AG20443 (cell line): ENCODE data around the gene CDS2.

Experiments
- DNase-seq: peaks from one replicate; pipeline ENCODE4 v3.0.0; 2012; ENCODE audit warnings: low spot score, mixed read lengths

Gene CDS2

DNA sequence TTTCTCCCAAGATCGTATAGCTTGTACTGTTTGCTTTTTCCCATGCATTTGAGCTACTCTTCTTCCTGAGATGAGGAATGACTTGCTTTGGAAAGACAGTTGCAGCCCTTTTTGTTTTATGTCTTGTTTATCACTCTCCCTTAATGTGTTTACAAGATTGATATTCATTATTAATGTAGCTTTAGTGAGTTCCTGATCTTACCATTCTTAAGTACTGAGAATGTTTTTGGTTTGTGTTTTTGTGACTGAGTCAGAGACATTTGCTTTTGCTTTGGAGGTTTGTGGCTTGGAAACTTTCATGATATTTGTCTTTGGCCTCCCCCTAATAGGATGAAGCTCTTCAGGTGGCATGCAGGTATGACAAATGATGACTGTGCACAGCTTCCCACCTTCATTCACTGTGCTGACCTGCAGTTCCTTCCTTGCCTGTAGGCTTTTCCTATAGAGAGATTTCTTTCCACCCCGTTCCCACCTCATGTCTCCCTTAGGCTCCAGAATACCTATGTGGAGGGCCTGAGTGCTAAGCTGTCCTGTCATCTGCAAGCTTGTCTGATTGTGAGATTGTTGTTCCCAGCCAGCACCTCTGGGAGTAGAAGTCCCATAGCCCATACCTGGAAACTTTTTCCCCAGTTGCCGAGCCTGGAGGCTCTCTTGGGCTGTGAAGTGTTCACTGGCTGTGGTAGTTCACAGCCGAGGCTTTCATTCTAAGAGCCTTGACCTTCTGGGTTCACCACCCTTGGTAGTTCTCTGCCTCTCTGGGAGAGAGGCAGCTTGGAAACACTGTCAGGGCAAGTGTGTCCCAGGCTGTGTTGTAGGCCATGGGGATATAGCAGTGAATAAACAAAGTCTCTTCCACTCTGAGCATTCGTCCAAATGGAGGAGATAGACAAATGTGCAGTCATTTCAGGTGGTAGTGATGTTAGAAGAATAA, 27.1 kb downstream of the CDS2 start:
- DNase-seq = no peak

DNA sequence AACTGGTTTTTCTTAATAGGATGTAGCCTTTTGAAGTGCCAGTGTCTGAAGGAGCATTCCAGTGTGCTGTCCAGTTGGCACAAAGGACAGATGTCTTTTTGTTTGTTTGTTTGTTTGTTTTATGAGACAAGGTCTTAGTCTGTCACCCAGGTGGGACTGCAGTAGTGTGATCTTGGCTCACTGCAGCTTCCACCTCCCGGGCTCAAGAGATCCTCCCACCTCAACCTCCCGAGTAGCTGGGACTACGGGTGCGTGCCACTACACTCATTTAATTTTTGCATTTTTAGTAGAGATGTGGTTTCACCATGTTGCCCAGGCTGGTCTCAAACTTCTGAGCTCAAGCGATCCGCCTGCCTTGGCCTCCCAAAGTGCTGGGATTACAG, 27.7 kb downstream of the CDS2 start:
- DNase-seq = no peak

DNA sequence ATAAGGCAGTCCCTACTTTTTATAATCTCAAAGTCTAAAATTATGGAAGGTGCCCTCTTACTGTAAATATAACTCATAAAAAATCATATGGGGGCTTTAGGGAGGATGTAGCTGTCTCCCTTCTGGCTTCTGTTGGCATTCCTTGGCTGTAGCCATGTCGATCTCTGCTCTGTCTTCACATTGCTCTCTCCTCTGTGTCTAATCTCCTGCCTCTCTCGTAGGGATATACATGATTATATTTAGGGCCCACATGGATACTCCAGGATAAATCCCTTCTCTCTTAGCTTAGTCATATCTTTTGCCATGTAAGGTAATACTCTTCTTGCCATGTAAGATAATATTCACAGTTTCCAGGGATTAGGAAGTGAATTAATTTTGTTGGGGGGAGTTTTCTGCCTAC, 28.6 kb downstream of the CDS2 start:
- DNase-seq = no peak

DNA sequence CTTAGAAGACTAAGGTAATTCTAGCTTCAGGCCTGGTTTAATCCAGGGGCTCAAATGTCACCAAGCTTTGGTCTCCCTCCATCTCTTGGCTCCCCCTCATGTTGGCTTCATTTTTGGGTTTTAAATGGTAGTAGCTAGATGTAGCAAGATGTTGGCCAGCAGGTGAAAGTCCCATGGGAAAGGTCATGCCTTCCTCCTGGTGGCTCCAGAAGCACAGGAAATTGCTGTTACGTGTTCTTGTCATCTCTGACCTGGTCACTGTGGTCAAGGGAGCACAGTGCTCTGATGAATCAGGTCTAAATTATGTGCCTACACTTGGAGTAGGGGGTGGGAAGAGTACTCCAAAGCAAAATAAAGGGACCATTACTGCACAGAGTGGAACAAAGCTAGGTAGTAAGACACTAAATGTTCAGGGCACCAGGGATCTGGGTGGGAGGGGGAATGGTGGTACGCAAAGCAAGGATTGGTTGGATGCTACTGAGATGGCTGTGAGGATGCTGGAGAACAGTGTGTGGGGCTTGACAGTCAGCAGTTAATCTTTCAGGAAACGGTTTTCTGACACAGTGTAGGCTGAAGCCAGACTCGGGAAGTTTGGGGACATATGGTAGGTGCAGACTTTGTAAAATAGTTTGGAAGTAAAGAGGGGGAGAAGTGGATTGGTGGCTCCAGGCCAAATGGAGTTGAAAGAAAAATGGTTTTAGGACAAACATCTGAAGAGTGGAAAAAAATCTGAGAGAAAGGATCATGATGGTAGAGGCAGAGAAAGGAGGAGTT, 30.1 kb downstream of the CDS2 start:
- peak; percentile 58 for DNase-seq

DNA sequence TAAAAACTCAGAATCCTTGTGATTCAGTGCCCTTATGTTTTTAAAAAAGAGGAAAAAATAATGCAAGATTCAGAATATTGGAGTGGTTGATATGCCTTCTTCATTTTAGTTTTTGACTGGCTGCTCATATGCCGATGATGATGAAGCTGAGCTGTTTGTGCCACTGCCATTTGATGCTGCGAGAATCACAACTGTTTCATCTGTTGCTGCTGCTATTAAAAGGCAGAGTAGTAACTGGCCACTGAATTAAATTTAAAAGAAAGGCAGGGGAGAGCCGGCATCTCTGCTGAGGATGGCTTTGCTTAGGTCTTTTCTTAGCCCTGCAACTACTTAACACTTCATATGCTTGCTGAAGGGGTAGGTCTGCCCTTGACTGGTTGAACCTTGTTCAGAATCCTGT, 33.1 kb downstream of the CDS2 start:
- no peak for DNase-seq

DNA sequence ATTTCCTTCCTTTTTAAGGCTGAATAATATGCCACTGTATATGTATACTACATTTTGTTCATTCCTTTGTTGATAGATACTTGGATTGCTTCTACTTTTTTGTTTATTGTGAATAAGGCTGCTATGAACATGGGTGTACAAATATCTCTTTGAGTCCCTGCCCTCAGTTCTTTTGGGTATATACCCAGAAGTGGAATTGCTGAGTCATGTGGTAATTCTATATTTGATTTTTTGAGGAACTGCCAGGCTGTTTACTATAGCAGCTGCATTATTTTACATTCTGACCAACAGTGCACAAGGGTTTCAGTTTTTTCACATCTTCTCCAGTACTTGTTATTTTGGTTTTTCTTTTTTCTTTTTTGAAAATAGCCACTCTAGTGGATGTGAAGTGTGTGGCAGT, 34.1 kb downstream of the CDS2 start:
- DNase-seq = no peak

DNA sequence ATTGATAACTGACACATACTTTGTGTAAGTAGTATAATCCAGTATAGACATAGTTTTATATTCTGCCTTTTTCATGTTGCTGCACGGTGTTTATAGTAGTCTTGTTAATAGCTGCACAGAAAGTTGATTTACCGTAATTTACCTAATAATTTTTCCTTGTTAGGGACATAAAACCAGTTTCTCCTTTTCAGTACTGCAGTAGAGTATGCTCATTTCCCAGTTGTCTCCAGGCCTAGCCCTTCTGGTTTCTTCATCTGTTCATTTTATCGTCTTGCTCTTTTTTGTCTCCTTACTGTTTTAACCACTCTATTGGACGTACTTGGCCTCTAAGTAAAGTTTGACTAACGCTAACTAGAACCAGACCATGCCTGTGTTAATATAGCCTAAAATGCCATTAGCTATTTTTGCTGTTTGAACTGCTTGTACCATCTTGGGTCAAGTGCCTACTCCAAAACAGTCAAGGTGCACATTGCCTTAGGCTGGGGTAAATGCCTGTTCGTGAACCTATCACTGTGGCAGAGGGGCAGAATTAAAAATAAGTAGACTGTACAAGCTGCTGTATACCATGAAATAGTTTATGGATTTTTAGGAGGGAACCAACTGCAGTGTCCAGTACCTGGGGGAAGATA, 34.8 kb downstream of the CDS2 start:
- DNase-seq = no peak

DNA sequence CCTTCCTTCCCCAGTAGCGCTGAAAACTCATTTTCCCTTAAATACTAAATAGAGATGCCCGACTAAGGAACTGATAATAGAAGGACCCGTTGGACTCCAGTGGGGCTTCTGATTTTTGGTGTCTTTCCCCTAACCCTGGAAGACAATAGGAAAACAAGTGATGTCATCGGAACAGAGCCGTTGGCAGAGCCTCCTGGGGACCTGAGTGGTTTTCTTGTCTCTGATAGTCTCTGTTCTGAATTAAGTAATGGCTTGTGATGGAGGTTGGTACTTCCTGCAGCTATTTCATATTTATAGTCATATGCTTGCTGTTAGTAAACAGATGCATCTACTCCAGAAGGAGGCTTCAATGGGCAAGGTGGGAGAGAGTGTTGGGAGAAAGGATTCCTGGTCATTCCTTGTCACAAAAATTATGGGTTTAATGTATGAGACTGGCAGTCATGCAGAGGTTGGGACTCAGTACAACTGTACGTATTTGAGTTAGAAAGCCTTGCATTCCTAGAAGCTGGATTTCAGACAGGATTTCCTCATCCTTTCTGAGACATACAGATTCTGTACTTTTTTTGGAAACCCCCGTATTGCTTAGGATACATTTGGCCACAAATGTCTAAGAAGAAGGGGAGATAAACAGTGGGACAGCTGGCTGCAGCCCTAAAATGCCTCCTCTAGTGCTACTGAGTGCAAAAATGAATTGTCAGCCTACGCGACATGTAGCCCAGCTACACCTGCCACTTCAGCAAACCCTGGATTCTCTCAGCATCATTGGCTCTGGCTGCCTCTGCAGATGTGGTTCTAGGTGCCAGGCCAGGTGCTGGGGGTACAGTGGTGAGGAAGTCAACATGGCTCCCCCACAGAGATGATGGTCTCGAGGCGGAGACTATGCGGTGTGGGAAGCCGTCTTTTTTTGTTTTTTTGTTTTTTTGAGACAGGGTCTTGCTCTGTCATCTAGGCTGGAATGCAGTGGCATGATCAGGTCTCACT, 38.1 kb downstream of the CDS2 start:
- no peak for DNase-seq

DNA sequence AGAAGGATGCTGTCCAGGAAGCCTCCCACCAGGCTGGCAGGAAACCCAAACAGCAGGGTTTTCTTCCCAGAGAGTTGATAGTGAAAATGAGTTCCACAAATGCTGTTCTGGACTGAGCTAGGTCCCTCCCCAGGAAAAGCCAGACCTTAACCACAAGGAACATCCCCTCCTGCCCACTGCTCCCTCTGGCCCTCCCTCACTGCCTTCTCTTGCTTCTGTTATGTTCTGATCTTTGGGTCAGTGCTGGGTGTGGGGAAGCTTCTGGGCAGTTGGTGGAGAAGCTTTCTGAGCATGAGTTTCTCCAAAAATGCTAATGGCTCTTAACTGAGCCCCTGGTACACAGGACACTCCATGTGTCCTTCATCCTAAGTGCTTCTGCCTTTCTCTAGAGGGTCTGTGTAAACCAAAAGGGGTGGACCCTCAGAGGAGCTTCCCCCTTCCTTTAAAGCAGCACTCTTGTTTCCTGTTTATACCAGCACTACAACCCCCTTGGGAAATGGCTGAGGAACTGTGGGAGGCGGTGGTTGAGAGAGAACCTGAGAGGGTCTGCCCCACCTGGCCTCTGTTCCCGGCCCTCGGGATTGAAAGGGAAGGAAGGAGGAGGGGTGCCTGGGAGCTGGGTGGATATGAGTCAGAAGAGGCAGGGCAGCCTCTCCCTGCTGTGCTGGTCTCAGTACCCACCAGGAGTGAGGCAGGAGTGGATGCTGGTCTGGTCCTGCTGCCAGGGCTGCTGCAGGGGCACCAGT, 42.0 kb downstream of the CDS2 start:
- peak; percentile 74 for DNase-seq

DNA sequence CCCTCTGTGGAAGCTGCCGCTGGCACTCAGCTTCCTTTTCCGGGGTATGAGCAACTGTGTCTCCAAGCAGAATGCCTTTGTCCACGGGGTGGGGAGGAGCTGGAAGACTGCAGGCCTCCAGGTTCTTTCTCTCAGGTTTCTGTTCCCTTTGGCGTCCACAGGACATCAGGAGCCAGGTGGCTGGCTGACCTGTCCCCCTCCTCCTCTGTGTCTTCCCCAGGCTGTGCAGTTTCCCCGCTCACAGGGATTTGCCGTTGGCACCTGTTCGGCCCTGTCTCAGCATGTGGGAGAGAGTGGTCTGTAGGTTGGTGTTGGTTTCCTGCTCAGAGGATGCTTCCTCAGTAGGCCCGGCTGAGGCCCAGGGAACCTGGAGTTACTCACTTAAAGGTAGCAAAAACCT, 43.5 kb downstream of the CDS2 start:
- DNase-seq = no peak

DNA sequence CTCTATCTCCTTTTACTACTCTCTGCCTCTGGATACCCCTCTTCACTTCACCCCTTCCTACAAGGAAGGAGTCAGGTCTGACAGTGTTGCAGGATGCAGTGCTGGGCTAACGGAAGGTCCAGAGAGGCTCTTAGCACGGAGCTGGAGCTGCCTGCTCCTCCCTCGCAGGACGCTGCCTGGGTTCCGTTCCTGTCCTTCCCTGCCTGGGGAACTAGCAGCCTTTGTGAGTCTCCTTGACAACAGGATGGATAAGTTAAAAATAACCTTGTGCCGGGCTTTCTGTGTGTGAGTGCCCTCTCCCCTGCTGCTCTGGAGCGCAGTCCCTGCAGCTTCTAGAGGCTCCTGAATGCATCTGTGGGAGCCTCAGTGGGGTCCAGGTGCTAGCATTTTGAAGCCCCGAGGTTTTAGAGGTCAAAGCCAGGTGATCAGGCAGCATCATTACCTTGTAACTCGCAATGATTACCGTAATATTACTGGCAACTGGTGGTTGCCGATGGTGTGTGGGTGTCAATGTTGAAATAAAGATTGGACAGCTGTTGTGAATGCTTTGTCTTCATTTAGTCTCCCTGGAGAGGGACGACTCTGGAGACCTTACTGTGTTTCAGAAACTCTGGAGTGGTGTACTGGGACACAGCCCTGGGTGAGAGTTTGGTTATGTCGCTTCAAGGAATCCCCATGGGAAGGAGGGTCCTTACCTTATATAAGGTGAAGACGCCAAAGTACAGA, 44.4 kb downstream of the CDS2 start:
- no peak for DNase-seq

DNA sequence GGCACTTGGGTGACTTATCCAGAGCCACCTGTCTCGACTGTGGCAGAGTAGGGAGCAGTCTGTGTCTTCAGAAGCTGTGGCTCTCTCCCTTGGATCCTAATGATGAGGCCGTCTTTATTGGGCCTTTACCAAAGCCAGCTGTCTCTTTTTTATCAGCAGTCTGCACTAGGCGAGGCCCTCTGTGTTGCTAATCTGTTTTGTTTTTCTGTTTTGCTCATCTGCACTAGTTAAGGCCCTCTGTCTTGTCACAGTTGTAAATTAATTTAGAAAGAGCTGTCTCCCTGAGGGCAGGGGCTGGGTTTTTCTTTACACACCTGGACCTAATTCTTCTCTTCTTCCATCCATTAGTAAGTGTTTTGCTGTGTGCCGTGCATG, 45.0 kb downstream of the CDS2 start:
- no peak for DNase-seq

DNA sequence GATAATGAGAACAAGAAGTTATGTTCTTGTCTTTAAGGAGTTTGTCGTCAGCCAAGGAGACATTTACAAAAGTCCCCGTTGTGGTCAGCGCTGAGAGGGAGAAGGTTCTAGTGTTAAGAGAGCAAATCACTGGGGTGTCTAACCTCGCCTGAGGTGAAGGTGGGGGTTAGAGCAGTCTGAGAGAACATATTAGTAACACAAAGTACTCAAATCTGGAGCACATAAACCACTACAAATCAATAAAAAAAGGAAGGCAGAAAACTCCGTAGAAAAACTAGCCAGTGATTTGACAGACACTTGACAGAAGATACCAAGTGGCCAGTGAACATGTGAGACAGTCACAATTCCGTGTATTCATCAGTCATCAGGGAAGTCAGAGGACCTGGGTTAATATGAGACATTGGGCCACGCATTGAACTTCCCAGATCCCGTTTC, 45.4 kb downstream of the CDS2 start:
- DNase-seq = no peak

DNA sequence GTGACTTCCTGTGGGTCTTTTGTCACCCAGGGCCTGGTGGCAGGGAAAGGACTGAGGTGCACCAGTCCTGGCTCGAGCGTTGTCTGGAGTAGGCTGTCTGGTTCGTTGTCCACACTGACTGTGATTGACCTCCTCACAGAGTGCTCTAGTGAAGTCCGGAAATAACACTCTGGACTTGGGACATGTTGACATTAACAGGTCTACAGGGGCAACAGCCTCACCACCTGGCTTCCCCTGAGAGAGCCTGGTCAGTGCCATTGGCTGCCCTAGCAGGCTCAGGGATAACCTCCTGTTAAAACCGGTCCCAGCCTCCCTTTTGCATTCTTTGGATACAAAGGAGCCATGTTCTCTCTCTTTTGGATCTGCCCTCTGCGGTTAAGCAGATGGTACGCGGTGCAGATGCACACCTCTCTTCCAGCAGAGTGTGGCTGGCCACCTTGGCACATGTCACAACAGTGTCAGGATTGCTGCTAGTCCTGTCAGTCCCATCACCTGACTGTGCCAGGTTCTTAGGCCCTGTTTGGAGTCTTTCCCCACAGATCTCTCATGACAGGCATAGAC, 46.2 kb downstream of the CDS2 start:
- DNase-seq = no peak

DNA sequence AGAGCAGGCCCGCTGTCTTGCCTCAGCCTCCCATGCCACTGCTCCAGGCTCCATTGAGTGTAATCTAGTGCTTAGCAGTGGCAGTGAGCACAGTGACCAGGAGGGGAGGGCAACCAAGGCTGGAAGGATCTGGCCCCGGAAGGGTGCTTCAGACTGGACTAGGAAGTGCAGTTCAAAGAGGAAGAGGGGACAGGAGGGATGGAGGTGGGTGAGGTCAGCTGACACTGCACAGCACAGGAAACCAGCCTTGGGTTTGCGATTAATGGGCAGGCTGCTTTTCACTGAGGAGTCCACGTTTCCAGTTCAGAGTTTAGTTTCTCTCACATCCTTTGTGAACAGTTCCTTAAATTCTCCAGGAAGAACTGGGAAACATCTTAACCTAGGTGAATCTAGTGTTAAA, 46.9 kb downstream of the CDS2 start:
- no peak for DNase-seq

DNA sequence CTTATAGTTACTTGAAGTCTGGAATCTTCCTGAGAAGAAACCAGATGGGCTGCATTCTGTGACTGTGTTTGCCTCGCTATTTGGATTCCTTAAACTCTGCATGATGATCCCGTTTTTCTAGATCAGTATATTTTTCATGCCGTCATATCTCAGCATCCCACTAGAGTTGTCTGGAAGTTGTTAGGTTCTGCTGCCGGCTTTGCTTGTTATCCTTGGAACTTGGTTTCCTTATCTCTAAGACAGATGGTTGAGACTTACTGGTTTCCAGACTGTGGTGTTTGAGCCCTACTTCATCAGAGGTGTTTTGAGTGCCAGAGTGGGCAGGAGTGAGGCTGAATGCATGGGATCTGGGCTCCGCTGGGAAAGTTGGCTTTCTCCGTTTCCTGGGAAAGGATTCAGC, 50.3 kb downstream of the CDS2 start:
- DNase-seq = no peak

DNA sequence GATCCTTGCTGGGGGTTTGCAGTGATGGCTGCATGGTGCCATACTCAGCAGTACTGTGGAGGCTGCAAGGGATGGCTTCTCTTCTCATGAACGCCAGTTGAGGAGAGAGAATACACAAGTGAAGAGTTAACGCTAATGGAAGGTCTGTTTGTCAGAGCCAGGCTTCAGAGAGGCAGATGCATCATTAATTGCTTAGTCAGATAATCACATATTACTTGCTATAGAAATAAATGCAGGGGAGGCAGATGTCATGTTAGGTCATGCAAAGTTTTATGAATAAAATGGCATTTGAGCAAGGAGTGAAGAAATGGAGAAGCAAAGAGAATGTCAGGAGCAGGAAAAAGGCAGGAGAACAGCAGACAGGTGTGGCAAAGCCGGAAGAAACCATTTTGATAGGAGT, 51.2 kb downstream of the CDS2 start:
- no peak for DNase-seq

DNA sequence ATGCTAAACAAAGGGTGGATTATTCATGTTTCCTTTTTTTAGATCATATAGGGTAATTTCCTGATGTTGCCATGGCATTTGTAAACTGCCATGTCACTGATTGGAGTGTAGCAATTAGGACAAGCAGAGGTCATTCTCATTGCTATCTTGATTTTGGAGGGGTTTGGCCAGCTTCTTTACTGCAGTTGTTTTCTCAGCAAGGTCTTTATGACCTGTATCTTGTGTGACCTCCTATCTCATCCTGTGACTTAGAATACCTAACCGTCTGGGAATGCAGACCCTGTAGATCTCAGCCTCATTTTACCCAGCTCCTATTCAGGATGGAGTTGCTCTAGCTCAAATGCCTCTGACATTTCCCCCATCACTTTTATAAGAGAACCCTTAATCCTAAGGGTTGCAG, 53.6 kb downstream of the CDS2 start:
- no peak for DNase-seq

DNA sequence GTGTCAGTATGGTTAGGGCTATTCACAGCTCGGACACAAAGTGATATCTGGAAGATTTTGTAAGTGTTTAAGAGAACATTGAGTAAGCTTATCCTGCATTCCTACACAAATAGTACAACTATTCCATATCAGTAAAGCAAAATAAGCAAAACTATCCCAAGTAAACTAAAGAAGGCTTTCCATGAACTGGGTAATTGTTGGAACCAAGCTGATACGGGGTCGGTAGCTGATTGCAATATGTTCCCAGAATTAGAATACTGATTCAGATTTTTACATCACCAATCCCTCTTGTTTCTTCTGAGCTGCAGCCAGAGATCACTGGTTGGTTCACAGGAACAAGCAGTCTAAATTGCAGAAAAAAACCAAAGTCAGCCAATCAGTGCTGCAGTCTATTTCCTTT, 54.1 kb downstream of the CDS2 start:
- no peak for DNase-seq

DNA sequence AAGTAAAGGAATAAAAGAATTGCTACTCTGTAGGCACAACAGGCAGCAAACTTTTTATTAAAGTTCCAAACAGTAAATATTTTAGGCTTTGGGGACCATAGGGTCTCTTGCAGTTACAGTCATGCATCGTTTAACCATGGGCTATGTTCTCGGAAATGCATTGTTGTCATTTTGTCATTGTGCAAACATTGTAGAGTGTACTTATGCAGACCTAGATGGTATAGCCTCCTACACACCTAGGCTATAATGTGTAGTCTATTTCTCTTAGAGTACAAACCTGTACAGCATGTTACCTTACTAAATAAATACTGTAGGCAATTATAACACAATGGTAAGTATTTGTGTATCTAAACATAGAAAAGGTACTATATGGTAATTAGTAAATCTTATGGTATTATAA, 54.7 kb downstream of the CDS2 start:
- DNase-seq = no peak
